ENCODE measurements around the gene WFS1.
A peak's percentile ranks its signal among the peaks of the same experiment; 100 is the strongest.

WFS1 gene

DNA sequence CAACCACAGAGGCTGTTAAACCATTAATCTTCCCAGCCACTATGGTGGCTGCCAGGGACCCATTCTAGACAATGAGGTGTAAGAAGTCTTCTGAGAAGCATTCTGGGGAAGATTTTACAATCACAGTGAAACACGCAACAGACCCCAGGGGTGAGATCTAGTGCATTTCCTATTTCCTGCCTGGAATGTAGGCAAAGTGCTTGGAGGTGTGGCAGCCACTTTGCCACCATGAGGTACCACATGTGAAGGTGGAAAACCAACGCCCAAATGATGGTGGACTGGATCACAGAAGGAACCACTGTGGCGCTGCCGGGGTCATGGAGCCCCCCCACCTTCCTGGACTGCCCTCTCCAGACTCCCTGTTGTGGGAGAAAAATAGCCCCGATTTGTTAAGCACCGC lies 61.8 kb downstream of the WFS1 start:
- TF ChIP-seq, protein P1, sequence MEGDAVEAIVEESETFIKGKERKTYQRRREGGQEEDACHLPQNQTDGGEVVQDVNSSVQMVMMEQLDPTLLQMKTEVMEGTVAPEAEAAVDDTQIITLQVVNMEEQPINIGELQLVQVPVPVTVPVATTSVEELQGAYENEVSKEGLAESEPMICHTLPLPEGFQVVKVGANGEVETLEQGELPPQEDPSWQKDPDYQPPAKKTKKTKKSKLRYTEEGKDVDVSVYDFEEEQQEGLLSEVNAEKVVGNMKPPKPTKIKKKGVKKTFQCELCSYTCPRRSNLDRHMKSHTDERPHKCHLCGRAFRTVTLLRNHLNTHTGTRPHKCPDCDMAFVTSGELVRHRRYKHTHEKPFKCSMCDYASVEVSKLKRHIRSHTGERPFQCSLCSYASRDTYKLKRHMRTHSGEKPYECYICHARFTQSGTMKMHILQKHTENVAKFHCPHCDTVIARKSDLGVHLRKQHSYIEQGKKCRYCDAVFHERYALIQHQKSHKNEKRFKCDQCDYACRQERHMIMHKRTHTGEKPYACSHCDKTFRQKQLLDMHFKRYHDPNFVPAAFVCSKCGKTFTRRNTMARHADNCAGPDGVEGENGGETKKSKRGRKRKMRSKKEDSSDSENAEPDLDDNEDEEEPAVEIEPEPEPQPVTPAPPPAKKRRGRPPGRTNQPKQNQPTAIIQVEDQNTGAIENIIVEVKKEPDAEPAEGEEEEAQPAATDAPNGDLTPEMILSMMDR (IDR thresholded peaks at IDR 0.05; ENCODE audit: insufficient read depth, low read length, poor library complexity, severe bottlenecking), result no peak
- no peak for TF ChIP-seq EZH2phosphoT487 (conservative IDR thresholded peaks at IDR 0.05; ENCODE audit: low read length)
- Histone ChIP-seq H3K36me3 (ENCODE audit: low read length) (no peaks in the 10 kb centered on the region), H3F3A (ENCODE audit: insufficient read depth) (no peaks in the 10 kb centered on the region), H3K4me3 (ENCODE audit: insufficient read depth, low read length, poor library complexity, severe bottlenecking) (no peak overlapping the region), H3K9me2 (replicated peaks; ENCODE audit: insufficient read depth, low read length) (no peaks in the 10 kb centered on the region), H3K79me2 (ENCODE audit: insufficient read depth, low read length) (no peaks in the 10 kb centered on the region), H3K27ac (ENCODE audit: low read depth, low read length) (no peak overlapping the region), H3K9ac (ENCODE audit: low read length) (no peak overlapping the region), H4K20me1 (ENCODE audit: low read depth, low read length) (no peaks in the 10 kb centered on the region), H3K4me2 (ENCODE audit: low read depth, low read length, poor library complexity, severe bottlenecking) (no peak overlapping the region), H3K27me3 (ENCODE audit: low read length) (no peaks in the 10 kb centered on the region), H2AFZ (ENCODE audit: low read depth, low read length, severe bottlenecking) (no peak overlapping the region), H3K9me3 (ENCODE audit: insufficient read depth, low read length) (no peaks in the 10 kb centered on the region)

DNA sequence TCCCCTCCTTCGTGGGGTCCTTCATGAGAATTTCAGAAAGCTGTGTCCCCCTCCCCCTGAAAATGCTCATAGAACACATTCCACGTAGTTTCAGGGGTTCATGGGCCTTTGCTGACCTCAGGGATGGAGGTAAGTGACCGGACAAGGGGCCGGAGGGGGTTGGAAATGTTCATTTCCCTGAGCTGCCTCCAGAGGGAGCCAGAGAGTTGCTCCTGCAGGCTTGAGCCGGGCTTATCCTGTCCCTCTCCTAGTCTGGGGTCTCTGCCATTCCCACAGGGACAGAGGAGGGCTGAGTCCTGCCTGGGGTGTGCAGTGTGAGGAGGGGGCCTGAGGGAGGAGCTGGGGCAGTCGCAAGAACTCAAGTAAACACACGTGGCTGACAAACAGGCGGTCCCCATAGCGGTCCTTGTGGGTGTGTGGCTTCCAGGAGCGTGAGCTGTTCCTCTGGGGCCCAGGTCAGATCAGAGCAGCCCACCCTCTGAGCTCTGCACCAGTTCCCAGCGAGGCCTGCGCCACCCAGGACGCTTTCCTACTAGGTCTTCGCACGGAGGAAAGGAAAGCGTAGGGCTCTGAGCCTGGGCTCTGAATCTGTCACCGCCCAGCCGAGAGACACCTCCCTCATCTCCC lies 62.5 kb downstream of the WFS1 start:
- Histone ChIP-seq H3F3A (ENCODE audit: insufficient read depth) (no peaks in the 10 kb centered on the region), H3K79me2 (ENCODE audit: insufficient read depth, low read length) (no peaks in the 10 kb centered on the region), H4K20me1 (ENCODE audit: low read depth, low read length) (no peaks in the 10 kb centered on the region), H3K27me3 (ENCODE audit: low read length) (no peaks in the 10 kb centered on the region), H2AFZ (ENCODE audit: low read depth, low read length, severe bottlenecking) (no peak overlapping the region), H3K36me3 (ENCODE audit: low read length) (no peaks in the 10 kb centered on the region), H3K4me2 (ENCODE audit: low read depth, low read length, poor library complexity, severe bottlenecking) (no peak overlapping the region), H3K9me3 (ENCODE audit: insufficient read depth, low read length) (no peaks in the 10 kb centered on the region), H3K27ac (ENCODE audit: low read depth, low read length) (no peak overlapping the region), H3K9ac (ENCODE audit: low read length) (no peak overlapping the region), H3K4me3 (ENCODE audit: insufficient read depth, low read length, poor library complexity, severe bottlenecking) (no peak overlapping the region), H3K9me2 (replicated peaks; ENCODE audit: insufficient read depth, low read length) (no peaks in the 10 kb centered on the region)
- TF ChIP-seq EZH2phosphoT487 (conservative IDR thresholded peaks at IDR 0.05; ENCODE audit: low read length), result no peak
- TF ChIP-seq, protein P1 (IDR thresholded peaks at IDR 0.05; ENCODE audit: insufficient read depth, low read length, poor library complexity, severe bottlenecking), result peak; percentile 70

DNA sequence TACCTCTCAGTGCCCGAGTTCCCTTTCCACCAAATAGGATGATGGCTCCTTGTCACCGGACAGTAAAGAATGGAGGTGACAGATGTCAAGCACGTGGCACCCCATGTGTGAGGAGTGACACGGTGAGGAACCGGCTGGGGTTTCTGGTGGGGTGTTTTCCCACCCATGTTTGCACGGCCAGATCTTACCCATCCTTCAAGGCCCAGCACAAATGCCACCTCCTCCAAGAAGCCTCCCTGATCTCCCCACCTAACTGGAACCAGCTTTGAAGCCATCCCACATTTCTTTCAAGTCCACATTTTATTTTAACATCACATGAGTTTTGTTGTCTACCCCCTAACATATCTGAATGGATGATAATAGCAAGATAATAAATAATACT lies 63.0 kb downstream of the WFS1 start:
- TF ChIP-seq EZH2phosphoT487 (conservative IDR thresholded peaks at IDR 0.05; ENCODE audit: low read length), result no peak
- TF ChIP-seq, protein P1 (IDR thresholded peaks at IDR 0.05; ENCODE audit: insufficient read depth, low read length, poor library complexity, severe bottlenecking), result no peak
- H2AFZ ChIP-seq (ENCODE audit: low read depth, low read length, severe bottlenecking), result no peak overlapping the region
- no peaks in the 10 kb centered on the region for H4K20me1 ChIP-seq (ENCODE audit: low read depth, low read length)
- H3F3A ChIP-seq (ENCODE audit: insufficient read depth), result no peaks in the 10 kb centered on the region
- no peaks in the 10 kb centered on the region for H3K9me2 ChIP-seq (replicated peaks; ENCODE audit: insufficient read depth, low read length)
- H3K9me3 ChIP-seq (ENCODE audit: insufficient read depth, low read length), result no peaks in the 10 kb centered on the region
- H3K4me2 ChIP-seq (ENCODE audit: low read depth, low read length, poor library complexity, severe bottlenecking), result no peak overlapping the region
- no peak overlapping the region for H3K27ac ChIP-seq (ENCODE audit: low read depth, low read length)
- H3K79me2 ChIP-seq (ENCODE audit: insufficient read depth, low read length), result no peaks in the 10 kb centered on the region
- H3K36me3 ChIP-seq (ENCODE audit: low read length), result no peaks in the 10 kb centered on the region
- H3K9ac ChIP-seq (ENCODE audit: low read length), result no peak overlapping the region
- H3K27me3 ChIP-seq (ENCODE audit: low read length), result no peaks in the 10 kb centered on the region
- H3K4me3 ChIP-seq (ENCODE audit: insufficient read depth, low read length, poor library complexity, severe bottlenecking), result no peak overlapping the region
